GM18502 (cell line): ENCODE measurements around the gene STAU1.
"Not testable (repeated sequence)": the region's sequence is repeated elsewhere in the genome, so short reads cannot be mapped to it uniquely, and the experiment has no call there.

Experiments used
- ATAC-seq: cut with Tn5 transposase; IDR thresholded peaks from one replicate; pipeline ENCODE4 v1.9.1; 2021; ENCODE audit warnings: mild to moderate bottlenecking; ENCODE audit not compliant: unreplicated experiment, poor library complexity

The STAU1 gene

DNA sequence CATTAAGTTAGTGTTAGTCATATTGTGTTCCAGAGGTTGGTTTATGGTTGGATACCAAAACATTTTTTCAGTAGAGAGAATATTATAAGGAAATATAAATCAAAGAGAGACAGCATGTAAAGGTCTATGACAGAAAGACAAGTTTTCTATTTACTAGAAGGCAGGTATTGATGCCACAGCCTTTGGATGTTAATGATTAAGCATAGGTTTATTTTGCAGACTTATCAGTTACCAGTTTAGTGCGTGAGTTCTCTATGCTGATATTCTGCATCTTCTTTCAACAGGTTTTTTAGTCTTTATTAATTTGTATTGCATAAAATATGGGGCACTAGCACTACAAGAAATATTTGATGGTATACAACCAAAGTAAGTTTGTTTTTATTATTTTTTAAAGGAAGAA is 96.4 kb downstream of the STAU1 start:
- ATAC-seq: no peak

DNA sequence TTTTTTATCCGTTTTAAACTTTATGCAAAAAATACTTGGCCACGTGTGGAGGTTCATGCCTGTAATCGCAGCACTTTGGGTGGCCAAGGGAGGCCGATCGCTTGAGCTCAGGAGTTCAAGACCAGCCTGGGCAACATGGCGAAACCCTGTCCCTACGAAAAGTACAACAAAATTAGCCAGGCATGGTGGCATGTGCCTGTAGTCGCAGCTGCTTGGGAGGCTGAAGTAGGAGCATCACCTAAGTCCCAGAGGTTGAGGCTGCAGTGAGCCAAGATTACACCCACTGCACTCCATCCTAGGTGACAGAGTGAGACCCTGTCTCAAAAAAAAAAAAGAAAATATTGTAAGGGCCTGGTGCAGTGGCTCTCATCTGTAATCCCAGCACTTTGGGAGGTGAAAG is 97.0 kb downstream of the STAU1 start:
- ATAC-seq: no peak

DNA sequence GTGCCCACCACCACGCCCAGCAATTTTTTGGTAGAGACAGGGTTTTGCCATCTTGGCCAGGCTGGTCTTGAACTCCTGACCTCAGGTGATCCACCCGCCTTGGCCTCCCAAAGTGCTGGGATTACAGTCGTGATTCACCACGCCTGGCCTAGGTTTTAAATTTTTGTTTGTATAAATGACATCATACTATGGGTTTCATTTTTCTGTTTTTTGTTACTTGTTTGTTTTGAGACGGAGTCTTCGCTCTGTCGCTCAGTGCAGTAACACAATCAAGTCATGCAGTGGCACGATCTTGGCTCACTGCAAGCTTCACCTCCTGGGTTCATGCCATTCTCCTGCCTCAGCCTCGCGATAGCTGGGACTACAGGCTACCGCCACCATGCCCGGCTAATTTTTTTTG is 105.8 kb downstream of the STAU1 start:
- ATAC-seq: not testable (repeated sequence)

DNA sequence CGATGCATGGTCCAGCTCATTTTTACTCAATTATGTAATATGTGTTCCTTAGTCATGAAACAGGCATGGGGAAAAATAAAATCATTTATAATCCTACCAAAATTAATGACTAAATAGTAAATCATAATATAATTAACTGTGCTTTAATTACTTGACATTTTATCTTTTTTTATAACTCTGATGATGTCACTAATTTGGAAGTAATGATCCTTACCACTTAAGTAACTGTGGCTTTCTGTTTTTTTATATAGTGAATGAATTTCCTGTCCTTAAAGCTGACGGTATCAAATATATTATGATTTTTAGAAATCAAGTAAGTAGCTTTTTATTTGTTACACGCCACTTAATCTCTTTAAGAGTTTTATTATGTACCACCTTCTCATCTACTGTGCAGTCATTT is 109.8 kb downstream of the STAU1 start:
- no peak for ATAC-seq

DNA sequence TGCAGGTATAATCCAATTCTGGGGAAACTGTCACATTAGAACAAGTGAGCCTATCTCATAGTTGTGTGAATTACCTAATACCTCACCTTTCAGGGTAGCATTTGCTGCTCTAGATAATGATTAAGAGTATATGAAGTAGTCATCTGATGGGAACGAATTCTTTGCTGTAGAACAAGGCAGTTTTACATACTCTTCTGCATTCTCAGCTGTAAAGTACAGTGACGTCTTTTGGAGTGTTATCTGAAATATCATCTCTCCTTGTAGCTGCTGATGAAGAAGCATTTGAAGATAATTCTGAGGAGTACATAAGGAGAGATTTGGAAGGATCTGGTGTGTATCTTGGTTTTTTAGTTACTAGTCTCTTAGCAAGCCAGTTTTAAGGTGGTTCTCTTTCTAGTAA is 113.6 kb downstream of the STAU1 start:
- ATAC-seq: no peak
